HepG2 (cell line): ENCODE data around the gene TMEM79. TPM values are rescaled to one million over a fixed set of nuclear protein-coding genes. Genes with fewer than 3 reads are reported as not detected.

Experiments
- ATAC-seq: fragments of 200-7000 bp; cut with Tn5 transposase; 3 replicates; pipeline ENCODE4 v1.9.1; 2020; ENCODE audit warnings: mild to moderate bottlenecking, moderate library complexity
- BruUV-seq: library from RNA; stranded (reverse); fragments of 400-500 nt; replicated peaks from 2 replicates; lab custom pipeline; 2021; lab: Mats Ljungman, UMichigan
- CTCF ChIA-PET: fragments of 300-600 bp; formaldehyde crosslinking; extraction: SDS; loops from one replicate; lab custom pipeline; 2021; ENCODE audit warnings: low total read pairs, inconsistent platforms, low intra/inter-chr PET ratio; lab: Yijun Ruan, JAX
- POLR2A ChIA-PET: fragments of 350-600 bp; sonication (Branson Sonifier 250); formaldehyde crosslinking; loops from one replicate; lab custom pipeline; 2020; ENCODE audit warnings: antibody characterized with exemption, inconsistent platforms; lab: Yijun Ruan, JAX
- DNase-seq: peaks from one replicate; pipeline ENCODE4 v3.0.0-alpha.2; 2015; ENCODE audit warnings: low spot score
- FAIRE-seq: peaks from 3 replicates; lab custom pipeline; 2011; peaks lifted over from hg19 to GRCh38; lab: Jason Lieb, UNC
- H2AFZ ChIP-seq: one replicate; pipeline ENCODE4 v1.6.1; 2011; ENCODE audit warnings: low read length, inconsistent platforms
- H3K27ac ChIP-seq: fragments of 300-600 bp; 3 replicates; pipeline ENCODE4 v1.8.0; 2011; ENCODE audit warnings: mixed run types, mild to moderate bottlenecking, mixed read lengths, low read length, inconsistent platforms; ENCODE audit not compliant: insufficient read depth; ENCODE audit errors: extremely low read length
- H3K27me3 ChIP-seq, 2 experiments: fragments of 200-600 bp in 1 of 2; 2 replicates in 1 of 2; 3 replicates in 1 of 2; pipeline versions ENCODE4 v1.6.0 to v1.8.0; 2011; ENCODE audit warnings: low read length in 2 of 2, mild to moderate bottlenecking in 2 of 2, moderate library complexity in 2 of 2, inconsistent platforms in 1 of 2; ENCODE audit not compliant: insufficient read depth in 2 of 2, control insufficient read depth in 1 of 2
- H3K36me3 ChIP-seq, 2 experiments: fragments of 200-600 bp in 1 of 2; replicated peaks in 1 of 2; 2 replicates in 1 of 2; 3 replicates in 1 of 2; pipeline versions ENCODE4 v1.5.1 to v1.8.0; 2011; ENCODE audit warnings: low read length in 2 of 2, inconsistent platforms in 1 of 2; ENCODE audit not compliant: insufficient read depth in 2 of 2, control insufficient read depth in 1 of 2
- H3K4me1 ChIP-seq: 2 replicates; pipeline ENCODE4 v1.5.1; 2012; ENCODE audit warnings: low read length, inconsistent platforms; ENCODE audit not compliant: insufficient read depth
- H3K4me2 ChIP-seq: 2 replicates; pipeline ENCODE4 v1.6.0; 2011; ENCODE audit warnings: low read depth, low read length, inconsistent platforms
- H3K4me3 ChIP-seq, 3 experiments: fragments of 200-600 bp in 1 of 3; sonication (generic), shearing (Covaris generic) in 1 of 3; replicated peaks in 1 of 3; 2 replicates each; pipeline ENCODE4 v1.5.1; 2011 to 2016; ENCODE audit warnings: low read length in 3 of 3, inconsistent platforms in 2 of 3, low read depth in 2 of 3, mild to moderate bottlenecking in 2 of 3, control low read depth in 1 of 3, mixed read lengths in 1 of 3; ENCODE audit not compliant: insufficient read depth in 1 of 3
- H3K79me2 ChIP-seq: one replicate; pipeline ENCODE4 v1.6.1; 2011; ENCODE audit warnings: low read length, inconsistent platforms; ENCODE audit not compliant: insufficient read depth
- H3K9ac ChIP-seq: 2 replicates; pipeline ENCODE4 v1.6.0; 2011; ENCODE audit warnings: mild to moderate bottlenecking, low read depth, low read length, inconsistent platforms; ENCODE audit not compliant: insufficient read depth
- H3K9me3 ChIP-seq: 2 replicates; pipeline ENCODE4 v1.5.1; 2012; ENCODE audit warnings: mild to moderate bottlenecking, low read length
- H4K20me1 ChIP-seq: 2 replicates; pipeline ENCODE4 v1.6.0; 2011; ENCODE audit warnings: inconsistent platforms, mild to moderate bottlenecking, low read length, moderate library complexity; ENCODE audit not compliant: insufficient read depth
- AGO2 ChIP-seq: fragments of 200-400 bp; formaldehyde crosslinking; optimal IDR thresholded peaks from 2 replicates; pipeline ENCODE3; 2017; ENCODE audit warnings: mild to moderate bottlenecking, low read depth, low read length, moderate library complexity
- E2F2 ChIP-seq: sonication (generic); formaldehyde crosslinking; IDR thresholded peaks from 2 replicates; pipeline ENCODE4 v1.4.0; 2020; ENCODE audit warnings: missing genetic modification reagents, borderline replicate concordance
- IRX3 ChIP-seq: sonication (generic); formaldehyde crosslinking; IDR thresholded peaks from 2 replicates; pipeline ENCODE4 v1.8.1; 2023; ENCODE audit warnings: mild to moderate bottlenecking, low read depth, missing genetic modification reagents, borderline replicate concordance
- NFYB ChIP-seq: sonication (generic); formaldehyde crosslinking; IDR thresholded peaks from 2 replicates; pipeline ENCODE4 v1.4.0; 2020; ENCODE audit warnings: missing genetic modification reagents
- RBFOX2 ChIP-seq: fragments of 200-400 bp; formaldehyde crosslinking; IDR thresholded peaks from 2 replicates; pipeline ENCODE4 v1.6.1; 2017; ENCODE audit warnings: low read depth, mild to moderate bottlenecking, low read length
- U2AF1 ChIP-seq: fragments of 200-400 bp; formaldehyde crosslinking; optimal IDR thresholded peaks from 2 replicates; pipeline ENCODE3; 2017; ENCODE audit warnings: mild to moderate bottlenecking, low read depth, low read length
- ZNF546 ChIP-seq: sonication (generic); formaldehyde crosslinking; conservative IDR thresholded peaks from 2 replicates; pipeline ENCODE4 v1.8.1; 2023; ENCODE audit warnings: mild to moderate bottlenecking, missing genetic modification reagents
- WGBS: methylation state at CpG from one replicate; pipeline ENCODE4 v1.1.6; 2017; ENCODE audit warnings: low lambda C conversion rate; 5-methylcytosine and 5-hydroxymethylcytosine counted together
- in situ Hi-C: cut with HindIII; loops from 2 replicates; pipeline ENCODE4 v1.10.0; 2017; ENCODE audit warnings: low pct_unique_long_range_greater_than_20kb; ENCODE audit not compliant: extremely low pct_ligation_motif_present
- intact Hi-C: fragments of 100-400 bp; cut with micrococcal nuclease; formaldehyde crosslinking; loops from one replicate; pipeline ENCODE4 v1.10.0; 2022; ENCODE audit not compliant: unreplicated experiment
- polyA plus RNA-seq, 8 experiments: library from polyadenylated mRNA; depleted of rRNA in 3 of 8; stranded (reverse) in 7 of 8; unstranded in 1 of 8; fragments of >200 nt; fragmentation: Illumina TruSeq in 4 of 8; extraction: Trizol in 4 of 8; gene quantifications; 2 replicates each; pipeline versions ENCODE4 v1.2.1 to v1.2.3, GENCODE V29; 2011 to 2016; ENCODE audit warnings: low read depth in 4 of 8, missing spikeins in 1 of 8, mixed read lengths in 1 of 8; ENCODE audit not compliant: insufficient read depth in 1 of 8
- total RNA-seq, 5 experiments: library from RNA; depleted of rRNA; stranded (reverse); fragments of >200 nt; fragmentation: Illumina TruSeq; extraction: Trizol; gene quantifications; 2 replicates each; pipeline ENCODE4 v1.2.3, GENCODE V29; 2016; ENCODE audit warnings: low read depth in 1 of 5

The TMEM79 gene
- total and polyA plus RNA-seq, 2 of the 13 experiments (the other 11 are each of a cell fraction or from before 2014, with no cell fraction given), result 1.2 to 1.9 TPM

DNA sequence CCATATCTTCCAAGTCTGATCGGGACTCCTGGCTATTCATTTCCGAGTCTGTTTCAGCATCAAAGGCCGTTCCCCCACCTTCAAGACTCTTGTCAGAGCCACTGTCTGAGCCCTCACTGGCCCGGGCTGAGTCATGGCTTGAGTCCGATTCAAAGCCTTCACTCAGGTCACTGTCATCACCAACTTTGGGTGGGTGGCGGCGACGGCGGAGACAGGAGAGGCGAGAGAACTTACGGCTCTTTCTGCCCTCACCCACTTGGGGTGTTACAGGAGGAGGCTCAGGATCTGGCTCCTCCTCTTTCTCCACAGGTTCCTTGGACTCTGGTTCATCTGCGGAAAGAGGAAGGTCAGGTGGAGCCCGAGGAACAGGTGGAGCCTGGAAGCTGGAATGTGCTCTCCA is 18.1 kb upstream of the TMEM79 start:
- FAIRE-seq, result no peak

DNA sequence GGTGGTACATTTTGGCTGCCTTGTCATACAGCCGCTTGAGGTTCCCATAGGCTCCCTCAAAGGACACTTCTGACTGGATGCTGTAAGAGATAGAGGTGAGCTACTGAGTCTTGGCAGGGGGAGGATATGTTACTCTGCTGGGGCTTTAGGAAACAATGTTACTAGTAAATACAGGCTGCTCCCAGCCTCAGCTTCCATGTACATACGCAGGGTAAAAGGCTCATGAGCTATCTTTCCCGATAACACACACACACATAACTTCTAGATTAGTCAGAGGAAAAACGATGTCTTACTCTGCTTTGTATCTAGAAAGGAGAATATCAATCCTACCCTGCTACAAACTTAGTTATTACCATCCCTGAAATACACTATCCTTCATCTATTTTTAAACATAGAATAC is 15.8 kb upstream of the TMEM79 start:
- H3K9me3 ChIP-seq, result no peaks in the 10 kb centered on the region
- FAIRE-seq (no peak), ATAC-seq (no peak), DNase-seq (no peak)
- no peak overlapping the region for H3K9ac ChIP-seq
- H3K36me3 ChIP-seq, result peaks cover 39 to 76% of the 10 kb centered on the region in 2 experiments
- no peak overlapping the region for H3K4me2 ChIP-seq
- in situ Hi-C loops (no loop called here), intact Hi-C loops (no loop called here)
- H3K79me2 ChIP-seq, result no peaks in the 10 kb centered on the region
- CTCF ChIA-PET, result no interaction called here
- no TSS peak for BruUV-seq
- no peaks in the 10 kb centered on the region; a peak in 1 of 5 replicates for H3K27me3 ChIP-seq
- WGBS, result 97% methylated on average over 4 of the region's 4 CpGs
- H3K4me3 ChIP-seq, result no peak overlapping the region
- no peaks in the 10 kb centered on the region for H3K4me1 ChIP-seq
- POLR2A ChIA-PET, result interaction anchor here (1.5 kb wide), 1 partner anchor 15 kb away, joined by 6 read pairs; the partner anchor contains the start of gene SMG5
- H3K27ac ChIP-seq, result no peak overlapping the region
- H4K20me1 ChIP-seq, result no peaks in the 10 kb centered on the region
- no peak for TF ChIP-seq IRX3
- TF ChIP-seq RBFOX2, result 0 out of 2 replicates have a peak, but pooled peaks have one; percentile 6
- H2AFZ ChIP-seq, result no peak overlapping the region

More for the DNA sequence above, 18.1 kb upstream of the TMEM79 start:
- no peaks in the 10 kb centered on the region; a peak in 1 of 5 replicates for H3K27me3 ChIP-seq
- POLR2A ChIA-PET, result no interaction called here
- H3K79me2 ChIP-seq, result no peaks in the 10 kb centered on the region
- H3K9me3 ChIP-seq, result no peaks in the 10 kb centered on the region
- no peak overlapping the region for H3K4me3 ChIP-seq
- no peak overlapping the region for H3K9ac ChIP-seq
- in situ Hi-C loops, result no loop called here
- H4K20me1 ChIP-seq, result no peaks in the 10 kb centered on the region
- DNase-seq, result no peak
- no peak overlapping the region for H3K27ac ChIP-seq
- no peak for TF ChIP-seq E2F2 (CRISPR knock-in tag)
- TF ChIP-seq NFYB (CRISPR knock-in tag), result no peak
- no peak for TF ChIP-seq U2AF1
- no peak for TF ChIP-seq ZNF546 (CRISPR knock-in tag)
- peak; percentile 22 for TF ChIP-seq AGO2
- TF ChIP-seq, all 625 proteins: peak for 1
- H3K36me3 ChIP-seq, result peaks cover 40 to 76% of the 10 kb centered on the region in 2 experiments
- 94% methylated on average over 13 of the region's 13 CpGs for WGBS
- ATAC-seq, result no peak
- intact Hi-C loops, result no loop called here
- no peak overlapping the region for H3K4me2 ChIP-seq
- CTCF ChIA-PET, result no interaction called here
- TSS peak; percentile 53 for BruUV-seq
- H3K4me1 ChIP-seq, result no peaks in the 10 kb centered on the region
- H2AFZ ChIP-seq, result no peak overlapping the region
